ENCODE results near the gene MATR3.

DNA sequence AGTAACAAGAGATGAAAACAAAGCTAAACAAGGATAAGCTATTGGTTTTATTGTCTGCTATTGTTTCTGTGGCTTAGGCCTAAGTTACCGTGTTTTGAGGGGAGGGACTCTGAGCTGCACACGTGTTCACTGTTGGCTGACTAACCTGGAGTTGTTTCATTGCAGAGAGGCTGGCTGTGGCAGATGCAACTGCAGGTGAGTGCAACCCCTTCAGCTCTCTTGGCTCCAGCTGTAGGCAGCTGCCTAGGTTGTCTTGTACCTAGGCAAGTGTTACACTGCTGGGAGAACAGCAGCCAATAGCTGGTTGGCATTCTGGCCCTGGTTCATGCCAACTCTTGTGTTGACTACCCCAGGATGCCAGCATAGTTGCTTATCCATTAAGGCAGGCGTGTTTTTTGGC lies 17.6 kb upstream of the MATR3 start:
- TF ChIP-seq, protein P1, sequence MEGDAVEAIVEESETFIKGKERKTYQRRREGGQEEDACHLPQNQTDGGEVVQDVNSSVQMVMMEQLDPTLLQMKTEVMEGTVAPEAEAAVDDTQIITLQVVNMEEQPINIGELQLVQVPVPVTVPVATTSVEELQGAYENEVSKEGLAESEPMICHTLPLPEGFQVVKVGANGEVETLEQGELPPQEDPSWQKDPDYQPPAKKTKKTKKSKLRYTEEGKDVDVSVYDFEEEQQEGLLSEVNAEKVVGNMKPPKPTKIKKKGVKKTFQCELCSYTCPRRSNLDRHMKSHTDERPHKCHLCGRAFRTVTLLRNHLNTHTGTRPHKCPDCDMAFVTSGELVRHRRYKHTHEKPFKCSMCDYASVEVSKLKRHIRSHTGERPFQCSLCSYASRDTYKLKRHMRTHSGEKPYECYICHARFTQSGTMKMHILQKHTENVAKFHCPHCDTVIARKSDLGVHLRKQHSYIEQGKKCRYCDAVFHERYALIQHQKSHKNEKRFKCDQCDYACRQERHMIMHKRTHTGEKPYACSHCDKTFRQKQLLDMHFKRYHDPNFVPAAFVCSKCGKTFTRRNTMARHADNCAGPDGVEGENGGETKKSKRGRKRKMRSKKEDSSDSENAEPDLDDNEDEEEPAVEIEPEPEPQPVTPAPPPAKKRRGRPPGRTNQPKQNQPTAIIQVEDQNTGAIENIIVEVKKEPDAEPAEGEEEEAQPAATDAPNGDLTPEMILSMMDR (IDR thresholded peaks at IDR 0.05): no peak
- no peak for TF ChIP-seq POLR2A (IDR thresholded peaks at IDR 0.05)
